Prostate gland (tissue), 2 donors: ENCODE results near the gene ASPA. TPM values are rescaled to one million over a fixed set of nuclear protein-coding genes. Genes with fewer than 3 reads are reported as not detected.

Source experiments
- DNase-seq: peaks from one replicate; pipeline ENCODE4 v3.0.0-alpha.2; 2019; ENCODE audit warnings: low spot score
- H3K27ac ChIP-seq, 2 donors: fragments of 200-600 bp; sonication (generic); 2 replicates each; pipeline ENCODE4 v1.5.1; 2017 to 2019
- H3K27me3 ChIP-seq: fragments of 200-600 bp; sonication (generic); replicated peaks from 2 replicates; pipeline ENCODE4 v1.5.1; 2019; ENCODE audit not compliant: insufficient read depth
- H3K36me3 ChIP-seq, 2 donors: fragments of 200-600 bp; sonication (generic); 1 replicate in 1 of 2; 2 replicates in 1 of 2; pipeline versions ENCODE4 v1.5.1 to v1.8.1; 2017 to 2019
- H3K4me1 ChIP-seq: fragments of 200-600 bp; sonication (generic); replicated peaks from 2 replicates; pipeline ENCODE4 v1.5.1; 2019
- H3K4me3 ChIP-seq, 2 donors: fragments of 200-600 bp; sonication (generic); 2 replicates each; pipeline ENCODE4 v1.5.1; 2017 to 2019
- H3K9me3 ChIP-seq: fragments of 200-600 bp; sonication (generic); 2 replicates; pipeline ENCODE4 v1.5.1; 2017
- CTCF ChIP-seq, 4 experiments: fragments of 200-600 bp in 2 of 4; fragments of 450-650 bp in 2 of 4; sonication (generic) in 2 of 4; IDR thresholded peaks; 1 replicate in 3 of 4; 2 replicates in 1 of 4; pipeline ENCODE4 v1.5.1; 2016 to 2019; ENCODE audit warnings: antibody characterized with exemption in 4 of 4, mild to moderate bottlenecking in 2 of 4, moderate library complexity in 2 of 4
- POLR2A ChIP-seq: fragments of 450-650 bp; IDR thresholded peaks from one replicate; pipeline ENCODE4 v1.6.1; 2016; ENCODE audit warnings: antibody characterized with exemption, mild to moderate bottlenecking
- POLR2AphosphoS5 ChIP-seq: sonication (generic); formaldehyde crosslinking; IDR thresholded peaks from one replicate; pipeline ENCODE4 v1.6.1; 2017; ENCODE audit warnings: antibody characterized with exemption
- WGBS: methylation state at CpG from one replicate; pipeline ENCODE4 v1.1.5; 2018; 5-methylcytosine and 5-hydroxymethylcytosine counted together
- intact Hi-C: fragments of 100-400 bp; cut with DNase I; formaldehyde crosslinking; loops from one replicate; pipeline ENCODE4 v1.14.2; 2022
- total RNA-seq, 2 donors: library from RNA; depleted of rRNA; stranded (reverse); fragments of >200 nt; gene quantifications; one replicate each; pipeline ENCODE4 v1.1.0, GENCODE V29; 2016

ASPA gene
- total RNA-seq, 2 donors from 2014 or later: 0.46 to 3.5 TPM

GRCh38 chr17:3532859-3533142 is 57.0 kb downstream of the ASPA start:
- TF ChIP-seq POLR2AphosphoS5: no peak
- TF ChIP-seq CTCF (IDR thresholded peaks at IDR 0.05): no peak
- no peak for TF ChIP-seq POLR2A
- Histone ChIP-seq H3K27ac (no peak overlapping the region), H3K27me3 (no peaks in the 10 kb centered on the region), H3K36me3 (no peaks in the 10 kb centered on the region), H3K4me3 (no peak overlapping the region), H3K4me1 (no peaks in the 10 kb centered on the region), H3K9me3 (no peaks in the 10 kb centered on the region)
- no peak for DNase-seq
- WGBS: 97% methylated on average over 7 of the region's 10 CpGs
- intact Hi-C loops: no loop called here

- H3K27me3 ChIP-seq: no peaks in the 10 kb centered on the region
These were observed 58.0 kb downstream of the ASPA start for GRCh38 chr17:3533752-3534151.

GRCh38 chr17:3534881-3535252 is 59.1 kb downstream of the ASPA start:
- no peak for DNase-seq
- no peaks in the 10 kb centered on the region for H3K4me1 ChIP-seq
- 28% methylated on average over 3 of the region's 3 CpGs for WGBS
- H3K9me3 ChIP-seq: no peaks in the 10 kb centered on the region
- H3K36me3 ChIP-seq: no peaks in the 10 kb centered on the region
- TF ChIP-seq POLR2A: no peak
- no peak for TF ChIP-seq POLR2AphosphoS5
- H3K27me3 ChIP-seq: no peaks in the 10 kb centered on the region
- no peak overlapping the region for H3K4me3 ChIP-seq
- intact Hi-C loops: no loop called here
- H3K27ac ChIP-seq: no peak overlapping the region

More at GRCh38 chr17:3533752-3534151, 58.0 kb downstream of the ASPA start:
- no peak for DNase-seq
- H3K4me3 ChIP-seq: no peak overlapping the region
- intact Hi-C loops: no loop called here
- no peaks in the 10 kb centered on the region for H3K4me1 ChIP-seq
- no peak overlapping the region for H3K27ac ChIP-seq
- H3K9me3 ChIP-seq: no peaks in the 10 kb centered on the region
- 91% methylated on average over 5 of the region's 5 CpGs for WGBS
- no peak for TF ChIP-seq CTCF (IDR thresholded peaks at IDR 0.05)
- H3K36me3 ChIP-seq: no peaks in the 10 kb centered on the region

GRCh38 chr17:3535253-3535995 is 59.6 kb downstream of the ASPA start:
- intact Hi-C loops: no loop called here

GRCh38 chr17:3536716-3537115 is 60.9 kb downstream of the ASPA start:
- Histone ChIP-seq H3K9me3 (no peaks in the 10 kb centered on the region), H3K27ac (no peak overlapping the region), H3K4me1 (no peaks in the 10 kb centered on the region), H3K4me3 (no peak overlapping the region), H3K27me3 (no peaks in the 10 kb centered on the region), H3K36me3 (no peaks in the 10 kb centered on the region)
- no peak for TF ChIP-seq POLR2A
- no peak for TF ChIP-seq POLR2AphosphoS5
- no peak for TF ChIP-seq CTCF (IDR thresholded peaks at IDR 0.05)
- intact Hi-C loops: no loop called here
- WGBS: 84% methylated on average over 5 of the region's 5 CpGs
- DNase-seq: no peak

More at GRCh38 chr17:3535253-3535995, 59.6 kb downstream of the ASPA start:
- no peaks in the 10 kb centered on the region for H3K4me1 ChIP-seq
- TF ChIP-seq CTCF (IDR thresholded peaks at IDR 0.05): peak in 2 of 4 experiments; percentile 24 to 67
- TF ChIP-seq POLR2AphosphoS5: no peak
- TF ChIP-seq POLR2A: no peak
- H3K27me3 ChIP-seq: no peaks in the 10 kb centered on the region
- peak overlapping the region; percentile 11 to 19 for H3K4me3 ChIP-seq
- H3K36me3 ChIP-seq: no peaks in the 10 kb centered on the region
- WGBS: 3% methylated on average over 43 of the region's 44 CpGs
- no peak overlapping the region for H3K27ac ChIP-seq
- no peaks in the 10 kb centered on the region for H3K9me3 ChIP-seq
- no peak for DNase-seq
